ENCODE results near the gene NCOA7. TPM values are rescaled to one million over a fixed set of nuclear protein-coding genes. Genes with fewer than 3 reads are reported as not detected.

The NCOA7 gene
- total RNA-seq, 1 experiment from 2014 or later, result 9.4 TPM

DNA sequence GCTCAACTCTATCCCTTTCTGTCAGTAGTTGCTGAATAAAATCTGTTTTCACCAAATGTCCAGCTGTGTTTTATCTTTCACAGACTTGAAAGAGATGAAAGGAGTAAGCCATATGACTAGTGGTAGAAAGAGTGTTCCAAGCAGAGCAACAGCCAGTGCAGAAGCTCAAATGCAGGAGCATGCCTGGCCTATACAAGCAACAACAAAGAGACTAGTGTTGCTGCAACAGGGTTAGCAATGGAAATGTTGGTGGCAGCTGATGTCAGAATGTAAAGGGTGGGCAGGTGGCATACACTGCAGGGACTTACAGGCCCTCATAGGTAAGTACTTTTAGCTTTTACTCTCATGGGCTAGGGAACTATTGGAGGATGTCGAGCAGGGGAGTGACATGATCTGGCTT, 160.6 kb downstream of the NCOA7 start:
- no peak overlapping the region for H2AK5ac ChIP-seq (ENCODE audit: insufficient read length, low read length)
- no peak overlapping the region for H4K5ac ChIP-seq (ENCODE audit: insufficient read length, low read depth, low read length)
- Mint-ChIP-seq H3K36me3 (ENCODE audit: insufficient read depth in 1 of 3, low read depth in 3 of 3) (peaks cover 0 to 6% (median 0%) of the 10 kb centered on the region in 3 experiments; a peak in 3 of 7 replicates), H3K27me3 (ENCODE audit: low read depth) (peaks cover 4% of the 10 kb centered on the region), H3K27ac (no peak overlapping the region), H3K4me3 (no peak overlapping the region), H3K4me1 (peaks cover 5 to 12% of the 10 kb centered on the region in 2 experiments; a peak in 2 of 4 replicates), H3K9me3 (peaks cover 5 to 11% of the 10 kb centered on the region in 2 experiments; a peak in 3 of 5 replicates)
- no peaks in the 10 kb centered on the region for H3K27me3 ChIP-seq (ENCODE audit: insufficient read depth, low read length)
- H4K91ac ChIP-seq (ENCODE audit: insufficient read length, low read depth, low read length), result no peak overlapping the region
- DNase-seq, result no peak
- TF ChIP-seq, protein P1, sequence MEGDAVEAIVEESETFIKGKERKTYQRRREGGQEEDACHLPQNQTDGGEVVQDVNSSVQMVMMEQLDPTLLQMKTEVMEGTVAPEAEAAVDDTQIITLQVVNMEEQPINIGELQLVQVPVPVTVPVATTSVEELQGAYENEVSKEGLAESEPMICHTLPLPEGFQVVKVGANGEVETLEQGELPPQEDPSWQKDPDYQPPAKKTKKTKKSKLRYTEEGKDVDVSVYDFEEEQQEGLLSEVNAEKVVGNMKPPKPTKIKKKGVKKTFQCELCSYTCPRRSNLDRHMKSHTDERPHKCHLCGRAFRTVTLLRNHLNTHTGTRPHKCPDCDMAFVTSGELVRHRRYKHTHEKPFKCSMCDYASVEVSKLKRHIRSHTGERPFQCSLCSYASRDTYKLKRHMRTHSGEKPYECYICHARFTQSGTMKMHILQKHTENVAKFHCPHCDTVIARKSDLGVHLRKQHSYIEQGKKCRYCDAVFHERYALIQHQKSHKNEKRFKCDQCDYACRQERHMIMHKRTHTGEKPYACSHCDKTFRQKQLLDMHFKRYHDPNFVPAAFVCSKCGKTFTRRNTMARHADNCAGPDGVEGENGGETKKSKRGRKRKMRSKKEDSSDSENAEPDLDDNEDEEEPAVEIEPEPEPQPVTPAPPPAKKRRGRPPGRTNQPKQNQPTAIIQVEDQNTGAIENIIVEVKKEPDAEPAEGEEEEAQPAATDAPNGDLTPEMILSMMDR (conservative IDR thresholded peaks at IDR 0.05), result no peak
- no peak overlapping the region for H3K4me2 ChIP-seq (ENCODE audit: insufficient read depth, insufficient read length, low read length)
- no peak overlapping the region for H2BK120ac ChIP-seq (ENCODE audit: low read depth, low read length, poor library complexity, severe bottlenecking)
- no peaks in the 10 kb centered on the region for H3K4me1 ChIP-seq (ENCODE audit: insufficient read depth, low read length)
- H3K23ac ChIP-seq (ENCODE audit: insufficient read length, low read depth, low read length), result no peak overlapping the region
- no peak overlapping the region for H2BK5ac ChIP-seq (ENCODE audit: insufficient read length, low read length)
- no peaks in the 10 kb centered on the region for H3K23me2 ChIP-seq (ENCODE audit: insufficient read length, low read depth, low read length, poor library complexity, severe bottlenecking)
- no peaks in the 10 kb centered on the region for H3K9me3 ChIP-seq (ENCODE audit: control insufficient read depth, low read depth, low read length)
- H3K18ac ChIP-seq (ENCODE audit: insufficient read length, low read depth, low read length), result no peak overlapping the region
- H2BK20ac ChIP-seq (ENCODE audit: low read depth, low read length, poor library complexity, severe bottlenecking), result no peak overlapping the region
- H3K4ac ChIP-seq (ENCODE audit: low read depth, low read length), result no peak overlapping the region
- H2BK12ac ChIP-seq (ENCODE audit: insufficient read length, low read depth, low read length), result no peak overlapping the region
- H3K79me1 ChIP-seq (ENCODE audit: insufficient read depth, low read depth, low read length, poor library complexity, severe bottlenecking), result no peaks in the 10 kb centered on the region
- H3K14ac ChIP-seq (ENCODE audit: insufficient read depth, low read length), result no peak overlapping the region
- no peaks in the 10 kb centered on the region for H4K20me1 ChIP-seq (ENCODE audit: control insufficient read depth, insufficient read depth, insufficient read length)
- no peak overlapping the region for H2AFZ ChIP-seq (ENCODE audit: low read length)
- H3K27ac ChIP-seq (ENCODE audit: insufficient read length, low read depth, low read length), result no peak overlapping the region
- no peak overlapping the region for H3K9ac ChIP-seq (ENCODE audit: extremely low read depth, insufficient read length, low read length)
- H4K8ac ChIP-seq (replicated peaks; ENCODE audit: insufficient read length, low read depth, low read length), result no peak overlapping the region
- no peak overlapping the region for H2BK15ac ChIP-seq (ENCODE audit: low read depth, low read length)
- no CpG with 5 or more reads among the region's 1 CpG for WGBS (ENCODE audit: extremely low coverage, insufficient read length, low lambda C conversion rate)
- H3K56ac ChIP-seq (ENCODE audit: insufficient read length, low read depth, low read length), result no peak overlapping the region
- no peaks in the 10 kb centered on the region for H3K79me2 ChIP-seq (ENCODE audit: insufficient read depth, low read length)
- H3T11ph ChIP-seq (ENCODE audit: low read length), result no peak overlapping the region
